H1 (cell line): ENCODE data around the gene GPR17. TPM values are rescaled to one million over a fixed set of nuclear protein-coding genes. Genes with fewer than 3 reads are reported as not detected.

Experiments
- CBX8 ChIP-seq: fragments of 300-800, 300-1000 bp; sonication (generic); IDR thresholded peaks from 2 replicates; pipeline ENCODE4 v1.7.1; 2016; ENCODE audit warnings: low read depth, low read length, borderline replicate concordance
- POU5F1 ChIP-seq: IDR thresholded peaks from 2 replicates; pipeline ENCODE4 v1.6.1; 2011; ENCODE audit warnings: low read depth, mild to moderate bottlenecking, low read length, moderate library complexity
- RNF2 ChIP-seq: fragments of 200-900, 300-1000 bp; sonication (generic); IDR thresholded peaks from 2 replicates; pipeline ENCODE4 v1.7.1; 2016; ENCODE audit warnings: borderline replicate concordance, low read depth, mild to moderate bottlenecking, antibody characterized with exemption, low read length; ENCODE audit not compliant: poor library complexity, severe bottlenecking; ENCODE audit errors: missing control alignments
- SIX5 ChIP-seq: IDR thresholded peaks from 2 replicates; pipeline ENCODE4 v1.6.1; 2011; ENCODE audit warnings: mild to moderate bottlenecking, low read depth, low read length
- SRF ChIP-seq: IDR thresholded peaks from 2 replicates; pipeline ENCODE4 v1.6.1; 2011; ENCODE audit warnings: mild to moderate bottlenecking, low read depth, low read length, moderate library complexity
- TCF12 ChIP-seq: IDR thresholded peaks from 2 replicates; pipeline ENCODE4 v1.6.1; 2011; ENCODE audit warnings: low read depth, mild to moderate bottlenecking, low read length
- YY1 ChIP-seq: IDR thresholded peaks from 2 replicates; pipeline ENCODE4 v1.6.1; 2011; ENCODE audit warnings: low read depth, mild to moderate bottlenecking, low read length
- ZNF274 ChIP-seq: IDR thresholded peaks from 2 replicates; pipeline ENCODE4 v1.7.0; 2012; ENCODE audit warnings: low read length, borderline replicate concordance; ENCODE audit errors: extremely low read depth
- polyA plus RNA-seq, 7 experiments: library from polyadenylated mRNA; depleted of rRNA in 3 of 7; stranded (reverse) in 5 of 7; unstranded in 2 of 7; fragments of >200 nt in 5 of 7; fragments of 200-250 nt in 2 of 7; gene quantifications; 1 replicate in 5 of 7; 2 replicates in 1 of 7; 4 replicates in 1 of 7; pipeline versions ENCODE4 v1.2.1 to v1.2.3, GENCODE V29; 2011 to 2013; ENCODE audit warnings: missing spikeins in 2 of 7, mixed read lengths in 2 of 7
- total RNA-seq: library from RNA; stranded (reverse); fragmentation: NEBNext Ultra II Directional; extraction: Animal tissue kit (Norgen Biotek cat#: 25700); gene quantifications from 2 replicates; pipeline ENCODE4 v1.2.1, GENCODE V29; 2021

The GPR17 gene
- total and polyA plus RNA-seq, 2 of the 8 experiments (the other 6 are each of a cell fraction or from before 2014, with no cell fraction given), result 0.03 TPM; not detected in 1

DNA sequence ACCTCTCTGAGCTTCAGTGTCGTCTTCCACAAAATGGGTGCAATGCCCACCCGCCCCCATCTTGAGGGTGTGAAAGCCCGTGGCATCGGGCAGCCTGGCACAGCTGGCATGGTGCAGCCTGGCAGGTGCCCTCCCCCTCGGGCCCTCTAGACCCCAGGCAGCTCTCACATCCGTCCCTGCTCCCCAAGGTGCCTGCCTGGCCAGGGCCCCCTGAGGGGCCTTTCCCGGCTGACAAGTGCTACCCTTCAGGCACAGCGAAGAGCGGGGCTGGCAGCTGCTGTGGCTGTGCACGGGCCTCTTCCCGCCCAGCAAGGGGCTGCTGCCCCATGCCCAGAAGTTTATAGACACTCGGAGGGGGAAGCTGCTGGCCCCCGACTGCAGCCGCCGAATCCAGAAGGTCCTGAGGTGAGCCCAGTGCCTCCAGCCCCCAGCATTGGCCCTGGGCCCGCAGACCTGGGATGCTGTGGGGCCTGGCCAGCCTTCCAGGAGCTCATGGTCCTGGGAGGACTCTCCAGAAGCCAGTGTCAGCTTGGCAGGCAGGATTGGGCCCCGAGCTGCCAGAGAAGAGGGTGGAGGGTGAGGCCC lies 13.9 kb upstream of the GPR17 start (continued):
- no peak for TF ChIP-seq ZNF274
- no peak for TF ChIP-seq YY1
- TF ChIP-seq CBX8, result no peak
- no peak for TF ChIP-seq TCF12
- TF ChIP-seq SRF, result no peak
- no peak for TF ChIP-seq RNF2
- TF ChIP-seq POU5F1, result no peak
- TF ChIP-seq SIX5, result no peak
